Chondrocyte (in vitro differentiated cells): ENCODE data around the gene TALDO1. TPM values are rescaled to one million over a fixed set of nuclear protein-coding genes. Genes with fewer than 3 reads are reported as not detected.

Source experiments
- DNase-seq: peaks from one replicate; pipeline ENCODE4 v3.0.0; 2021; ENCODE audit warnings: mixed read lengths, low spot score
- H3K27ac Mint-ChIP-seq: one replicate; pipeline ENCODE4 v1.8.0; 2021; ENCODE audit warnings: mild to moderate bottlenecking, moderate library complexity, mixed read lengths; ENCODE audit not compliant: unreplicated experiment
- H3K27me3 Mint-ChIP-seq: 2 replicates; pipeline ENCODE4 v1.8.0; 2021; ENCODE audit warnings: low read depth, mixed read lengths
- H3K36me3 Mint-ChIP-seq: 2 replicates; pipeline ENCODE4 v1.8.0; 2021; ENCODE audit warnings: low read depth, mixed read lengths
- H3K4me1 Mint-ChIP-seq: 2 replicates; pipeline ENCODE4 v1.8.0; 2021; ENCODE audit warnings: low read depth, mild to moderate bottlenecking, mixed read lengths
- H3K4me3 Mint-ChIP-seq: one replicate; pipeline ENCODE4 v1.8.0; 2021; ENCODE audit warnings: mild to moderate bottlenecking, moderate library complexity, mixed read lengths; ENCODE audit not compliant: unreplicated experiment
- H3K9me3 Mint-ChIP-seq: 2 replicates; pipeline ENCODE4 v1.8.0; 2021; ENCODE audit warnings: low read depth, mixed read lengths
- total RNA-seq: library from RNA; stranded (reverse); gene quantifications from 3 replicates; pipeline ENCODE4 v1.2.1, GENCODE V29; 2021
- TF ChIP-seq, protein P1 (sequence below): fragments of 200-600 bp; sonication (generic); IDR thresholded peaks from 2 replicates; pipeline ENCODE4 v1.5.0; 2021; ENCODE audit warnings: antibody characterized with exemption, mild to moderate bottlenecking, moderate library complexity

Gene TALDO1
- total RNA-seq, 1 donor from 2014 or later, result 151 TPM

- Mint-ChIP-seq H3K4me3 (no peak overlapping the region), H3K27ac (no peak overlapping the region), H3K36me3 (no peaks in the 10 kb centered on the region), H3K4me1 (peaks cover 5% of the 10 kb centered on the region), H3K27me3 (no peaks in the 10 kb centered on the region), H3K9me3 (no peaks in the 10 kb centered on the region)
- TF ChIP-seq, protein P1, sequence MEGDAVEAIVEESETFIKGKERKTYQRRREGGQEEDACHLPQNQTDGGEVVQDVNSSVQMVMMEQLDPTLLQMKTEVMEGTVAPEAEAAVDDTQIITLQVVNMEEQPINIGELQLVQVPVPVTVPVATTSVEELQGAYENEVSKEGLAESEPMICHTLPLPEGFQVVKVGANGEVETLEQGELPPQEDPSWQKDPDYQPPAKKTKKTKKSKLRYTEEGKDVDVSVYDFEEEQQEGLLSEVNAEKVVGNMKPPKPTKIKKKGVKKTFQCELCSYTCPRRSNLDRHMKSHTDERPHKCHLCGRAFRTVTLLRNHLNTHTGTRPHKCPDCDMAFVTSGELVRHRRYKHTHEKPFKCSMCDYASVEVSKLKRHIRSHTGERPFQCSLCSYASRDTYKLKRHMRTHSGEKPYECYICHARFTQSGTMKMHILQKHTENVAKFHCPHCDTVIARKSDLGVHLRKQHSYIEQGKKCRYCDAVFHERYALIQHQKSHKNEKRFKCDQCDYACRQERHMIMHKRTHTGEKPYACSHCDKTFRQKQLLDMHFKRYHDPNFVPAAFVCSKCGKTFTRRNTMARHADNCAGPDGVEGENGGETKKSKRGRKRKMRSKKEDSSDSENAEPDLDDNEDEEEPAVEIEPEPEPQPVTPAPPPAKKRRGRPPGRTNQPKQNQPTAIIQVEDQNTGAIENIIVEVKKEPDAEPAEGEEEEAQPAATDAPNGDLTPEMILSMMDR, result no peak
- DNase-seq, result no peak
Observed at GRCh38 chr11:742571-743201, 4.6 kb upstream of the TALDO1 start.

DNA sequence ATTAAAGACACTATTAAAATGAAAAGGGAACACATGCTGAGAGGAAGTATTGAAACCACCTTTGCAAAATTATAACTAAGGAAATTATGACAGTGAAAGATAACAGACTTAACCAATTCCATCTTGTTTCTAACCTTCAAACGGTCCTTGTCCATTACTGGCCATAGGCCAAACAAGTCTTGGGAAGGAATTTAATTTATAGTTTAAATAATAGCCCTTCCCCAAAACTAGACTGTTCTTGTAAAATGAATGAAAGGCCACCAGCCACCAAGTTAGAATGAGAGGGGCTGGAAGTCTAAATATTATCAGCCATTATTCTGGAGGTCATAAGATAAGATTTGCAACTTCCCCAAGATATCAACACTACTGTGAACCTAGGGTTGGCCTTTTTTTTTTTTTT is 1.8 kb upstream of the TALDO1 start:
- DNase-seq, result no peak
- no peaks in the 10 kb centered on the region for H3K27me3 Mint-ChIP-seq
- peaks cover 24% of the 10 kb centered on the region for H3K4me1 Mint-ChIP-seq
- H3K9me3 Mint-ChIP-seq, result no peaks in the 10 kb centered on the region
- no peak overlapping the region for H3K4me3 Mint-ChIP-seq
- TF ChIP-seq, protein P1, result no peak
- H3K27ac Mint-ChIP-seq, result no peak overlapping the region
- no peaks in the 10 kb centered on the region for H3K36me3 Mint-ChIP-seq

DNA sequence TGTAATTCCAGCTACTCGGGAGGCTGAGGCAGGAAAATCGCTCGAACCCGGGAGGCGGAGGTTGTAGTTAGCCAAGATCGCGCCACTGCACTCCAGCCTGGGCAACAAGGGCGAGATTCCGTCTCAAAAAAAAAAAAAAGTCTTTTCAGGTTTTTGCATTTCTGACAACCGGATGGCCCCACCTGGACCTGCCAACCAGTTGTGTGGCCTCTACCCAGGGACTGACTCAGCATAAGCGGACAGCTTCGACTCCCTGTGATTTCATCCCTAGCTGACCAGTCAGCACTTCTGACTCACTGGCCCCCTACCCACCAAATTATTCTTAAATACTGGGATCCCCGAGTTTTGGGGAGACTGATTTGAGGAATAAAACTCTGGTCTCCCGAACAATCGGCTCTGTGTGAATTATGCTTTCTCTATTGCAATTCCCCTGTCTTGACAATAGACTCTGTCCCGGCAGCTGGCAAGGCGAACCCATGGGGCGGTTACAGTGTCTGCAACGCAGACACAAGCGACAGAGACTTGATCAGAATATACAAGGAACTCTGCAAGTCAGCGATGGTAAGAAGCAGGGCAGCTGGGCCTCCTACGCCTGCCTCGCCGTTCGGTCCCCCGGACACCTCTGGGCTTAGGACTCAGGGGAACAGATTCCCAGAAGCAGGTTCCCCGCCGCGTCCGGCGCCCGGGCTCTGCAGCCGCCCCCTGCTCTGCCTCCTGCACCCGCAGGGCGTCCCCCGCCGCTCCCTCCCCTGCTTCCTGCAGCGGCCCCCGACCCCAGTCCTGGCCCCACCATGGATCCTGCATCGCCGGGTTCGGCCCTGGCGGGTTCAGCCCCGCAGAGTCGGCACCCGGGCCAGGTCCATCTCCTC is 741 bp upstream of the TALDO1 start:
- peaks cover 24% of the 10 kb centered on the region for H3K4me1 Mint-ChIP-seq
- no peaks in the 10 kb centered on the region for H3K9me3 Mint-ChIP-seq
- TF ChIP-seq, protein P1, result no peak
- H3K27me3 Mint-ChIP-seq, result no peaks in the 10 kb centered on the region
- H3K4me3 Mint-ChIP-seq, result peak overlapping the region; percentile 88
- H3K27ac Mint-ChIP-seq, result peak overlapping the region; percentile 83
- H3K36me3 Mint-ChIP-seq, result no peaks in the 10 kb centered on the region
- DNase-seq, result no peak

- no peaks in the 10 kb centered on the region for H3K36me3 Mint-ChIP-seq
- no peaks in the 10 kb centered on the region for H3K27me3 Mint-ChIP-seq
- peak overlapping the region; percentile 98 for H3K27ac Mint-ChIP-seq
- TF ChIP-seq, protein P1, result no peak
- no peak for DNase-seq
- peaks cover 27% of the 10 kb centered on the region for H3K4me1 Mint-ChIP-seq
- H3K4me3 Mint-ChIP-seq, result peak overlapping the region; percentile 88
- no peaks in the 10 kb centered on the region for H3K9me3 Mint-ChIP-seq
Observed at GRCh38 chr11:748007-748359, 719 bp downstream of the TALDO1 start.

DNA sequence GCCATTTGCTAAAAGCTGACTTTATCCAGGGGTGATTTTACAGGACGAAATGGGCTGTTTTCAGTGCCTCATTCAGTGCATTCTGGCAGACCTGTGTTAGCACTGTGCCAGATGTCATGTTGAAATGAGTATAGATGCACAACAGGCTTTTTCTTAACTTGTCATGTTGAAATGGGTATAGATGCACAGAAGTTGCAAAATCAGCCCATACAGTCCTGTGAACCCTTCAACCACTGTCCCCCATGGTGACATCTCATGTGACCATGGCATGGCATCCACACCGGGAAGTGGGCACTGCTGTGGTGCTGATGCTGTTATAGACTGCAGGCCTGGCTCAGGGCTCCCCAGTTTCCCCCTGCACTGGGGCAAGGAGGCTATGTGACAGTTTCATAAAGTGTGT is 2.5 kb downstream of the TALDO1 start:
- Mint-ChIP-seq H3K4me3 (peak overlapping the region; percentile 49), H3K27me3 (no peaks in the 10 kb centered on the region), H3K4me1 (peaks cover 27% of the 10 kb centered on the region), H3K27ac (peak overlapping the region; percentile 63), H3K9me3 (no peaks in the 10 kb centered on the region), H3K36me3 (no peaks in the 10 kb centered on the region)
- no peak for DNase-seq
- TF ChIP-seq, protein P1, result no peak
